ENCODE results near the gene IKBKE. TPM values are rescaled to one million over a fixed set of nuclear protein-coding genes. Genes with fewer than 3 reads are reported as not detected.

IKBKE gene
- polyA plus RNA-seq, 1 donor from 2014 or later = not detected

DNA sequence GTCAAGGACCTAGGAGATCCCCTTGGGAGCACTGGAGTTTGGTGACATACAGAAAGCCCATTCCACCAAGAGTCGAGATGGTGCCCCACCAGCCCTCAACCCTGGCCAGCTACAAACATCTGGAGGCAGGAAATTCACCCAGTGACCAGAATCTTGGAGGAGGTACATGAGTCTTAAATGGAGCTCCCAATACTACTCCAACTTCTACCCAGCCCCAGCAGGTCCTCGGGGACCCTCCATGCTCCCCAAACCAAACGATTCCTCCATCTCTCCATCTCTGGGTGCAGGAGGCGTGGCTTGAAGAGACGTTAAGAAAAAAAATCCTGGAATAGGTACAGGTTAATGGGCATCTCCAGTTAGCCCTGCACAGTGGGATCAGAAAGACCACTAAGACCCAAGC lies 31.6 kb downstream of the IKBKE start:
- Histone ChIP-seq H3K36me3 (ENCODE audit: insufficient read depth, low read length) (no peaks in the 10 kb centered on the region), H3K27me3 (ENCODE audit: insufficient read depth, low read depth, low read length) (peaks cover 26% of the 10 kb centered on the region), H3K79me2 (replicated peaks; ENCODE audit: insufficient read depth, low read length) (no peaks in the 10 kb centered on the region), H3K9me3 (ENCODE audit: low read length) (no peaks in the 10 kb centered on the region), H3K4me2 (ENCODE audit: low read length) (no peak overlapping the region), H3K9ac (ENCODE audit: low read length) (no peak overlapping the region), H3K9me2 (ENCODE audit: insufficient read depth, low read length) (no peaks in the 10 kb centered on the region), H4K20me1 (ENCODE audit: insufficient read depth) (no peaks in the 10 kb centered on the region), H3K4me3 (ENCODE audit: low read length) (no peak overlapping the region), H2AFZ (ENCODE audit: low read depth, low read length) (no peak overlapping the region), H3F3A (ENCODE audit: insufficient read depth, low read length, poor library complexity, severe bottlenecking) (no peaks in the 10 kb centered on the region), H3K27ac (ENCODE audit: low read length) (no peak overlapping the region)
- TF ChIP-seq SMC3 (conservative IDR thresholded peaks at IDR 0.05; ENCODE audit: poor library complexity) (no peak), MXI1 (conservative IDR thresholded peaks at IDR 0.05; ENCODE audit: poor library complexity, severe bottlenecking) (no peak), EZH2 (IDR thresholded peaks at IDR 0.05; ENCODE audit: borderline replicate concordance, insufficient read depth, low read length, poor library complexity, severe bottlenecking) (no peak), POLR2AphosphoS5 (IDR thresholded peaks at IDR 0.05) (no peak), TAF1 (IDR thresholded peaks at IDR 0.05; ENCODE audit: low read depth) (no peak), EP300 (conservative IDR thresholded peaks at IDR 0.05; ENCODE audit: poor library complexity, severe bottlenecking) (no peak), RAD21 (conservative IDR thresholded peaks at IDR 0.05) (no peak)
- TF ChIP-seq, protein P1, sequence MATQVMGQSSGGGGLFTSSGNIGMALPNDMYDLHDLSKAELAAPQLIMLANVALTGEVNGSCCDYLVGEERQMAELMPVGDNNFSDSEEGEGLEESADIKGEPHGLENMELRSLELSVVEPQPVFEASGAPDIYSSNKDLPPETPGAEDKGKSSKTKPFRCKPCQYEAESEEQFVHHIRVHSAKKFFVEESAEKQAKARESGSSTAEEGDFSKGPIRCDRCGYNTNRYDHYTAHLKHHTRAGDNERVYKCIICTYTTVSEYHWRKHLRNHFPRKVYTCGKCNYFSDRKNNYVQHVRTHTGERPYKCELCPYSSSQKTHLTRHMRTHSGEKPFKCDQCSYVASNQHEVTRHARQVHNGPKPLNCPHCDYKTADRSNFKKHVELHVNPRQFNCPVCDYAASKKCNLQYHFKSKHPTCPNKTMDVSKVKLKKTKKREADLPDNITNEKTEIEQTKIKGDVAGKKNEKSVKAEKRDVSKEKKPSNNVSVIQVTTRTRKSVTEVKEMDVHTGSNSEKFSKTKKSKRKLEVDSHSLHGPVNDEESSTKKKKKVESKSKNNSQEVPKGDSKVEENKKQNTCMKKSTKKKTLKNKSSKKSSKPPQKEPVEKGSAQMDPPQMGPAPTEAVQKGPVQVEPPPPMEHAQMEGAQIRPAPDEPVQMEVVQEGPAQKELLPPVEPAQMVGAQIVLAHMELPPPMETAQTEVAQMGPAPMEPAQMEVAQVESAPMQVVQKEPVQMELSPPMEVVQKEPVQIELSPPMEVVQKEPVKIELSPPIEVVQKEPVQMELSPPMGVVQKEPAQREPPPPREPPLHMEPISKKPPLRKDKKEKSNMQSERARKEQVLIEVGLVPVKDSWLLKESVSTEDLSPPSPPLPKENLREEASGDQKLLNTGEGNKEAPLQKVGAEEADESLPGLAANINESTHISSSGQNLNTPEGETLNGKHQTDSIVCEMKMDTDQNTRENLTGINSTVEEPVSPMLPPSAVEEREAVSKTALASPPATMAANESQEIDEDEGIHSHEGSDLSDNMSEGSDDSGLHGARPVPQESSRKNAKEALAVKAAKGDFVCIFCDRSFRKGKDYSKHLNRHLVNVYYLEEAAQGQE (IDR thresholded peaks at IDR 0.05; ENCODE audit: borderline replicate concordance) = no peak
- TF ChIP-seq, protein P2, sequence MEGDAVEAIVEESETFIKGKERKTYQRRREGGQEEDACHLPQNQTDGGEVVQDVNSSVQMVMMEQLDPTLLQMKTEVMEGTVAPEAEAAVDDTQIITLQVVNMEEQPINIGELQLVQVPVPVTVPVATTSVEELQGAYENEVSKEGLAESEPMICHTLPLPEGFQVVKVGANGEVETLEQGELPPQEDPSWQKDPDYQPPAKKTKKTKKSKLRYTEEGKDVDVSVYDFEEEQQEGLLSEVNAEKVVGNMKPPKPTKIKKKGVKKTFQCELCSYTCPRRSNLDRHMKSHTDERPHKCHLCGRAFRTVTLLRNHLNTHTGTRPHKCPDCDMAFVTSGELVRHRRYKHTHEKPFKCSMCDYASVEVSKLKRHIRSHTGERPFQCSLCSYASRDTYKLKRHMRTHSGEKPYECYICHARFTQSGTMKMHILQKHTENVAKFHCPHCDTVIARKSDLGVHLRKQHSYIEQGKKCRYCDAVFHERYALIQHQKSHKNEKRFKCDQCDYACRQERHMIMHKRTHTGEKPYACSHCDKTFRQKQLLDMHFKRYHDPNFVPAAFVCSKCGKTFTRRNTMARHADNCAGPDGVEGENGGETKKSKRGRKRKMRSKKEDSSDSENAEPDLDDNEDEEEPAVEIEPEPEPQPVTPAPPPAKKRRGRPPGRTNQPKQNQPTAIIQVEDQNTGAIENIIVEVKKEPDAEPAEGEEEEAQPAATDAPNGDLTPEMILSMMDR (IDR thresholded peaks at IDR 0.05; ENCODE audit: poor library complexity, severe bottlenecking) = no peak

GRCh38 chr1:206502403-206502802 lies 32.1 kb downstream of the IKBKE start:
- Histone ChIP-seq H3K27me3 (ENCODE audit: insufficient read depth, low read depth, low read length) (peaks cover 31% of the 10 kb centered on the region), H3K79me2 (replicated peaks; ENCODE audit: insufficient read depth, low read length) (no peaks in the 10 kb centered on the region)

More at GRCh38 chr1:206502403-206502802, 32.1 kb downstream of the IKBKE start:
- Histone ChIP-seq H3K27ac (ENCODE audit: low read length) (no peak overlapping the region), H3K4me3 (ENCODE audit: low read length) (no peak overlapping the region), H3K9me2 (ENCODE audit: insufficient read depth, low read length) (no peaks in the 10 kb centered on the region), H3K9ac (ENCODE audit: low read length) (no peak overlapping the region), H3F3A (ENCODE audit: insufficient read depth, low read length, poor library complexity, severe bottlenecking) (no peaks in the 10 kb centered on the region), H3K4me2 (ENCODE audit: low read length) (no peak overlapping the region), H3K36me3 (ENCODE audit: insufficient read depth, low read length) (no peaks in the 10 kb centered on the region), H3K9me3 (ENCODE audit: low read length) (no peaks in the 10 kb centered on the region), H2AFZ (ENCODE audit: low read depth, low read length) (no peak overlapping the region), H4K20me1 (ENCODE audit: insufficient read depth) (no peaks in the 10 kb centered on the region)
- no peak for TF ChIP-seq RAD21 (conservative IDR thresholded peaks at IDR 0.05)
- TF ChIP-seq, protein P2 (IDR thresholded peaks at IDR 0.05; ENCODE audit: poor library complexity, severe bottlenecking) = no peak
